ENCODE measurements around the gene MYEF2. TPM values are rescaled to one million over a fixed set of nuclear protein-coding genes. Genes with fewer than 3 reads are reported as not detected.

MYEF2 gene, protein sequence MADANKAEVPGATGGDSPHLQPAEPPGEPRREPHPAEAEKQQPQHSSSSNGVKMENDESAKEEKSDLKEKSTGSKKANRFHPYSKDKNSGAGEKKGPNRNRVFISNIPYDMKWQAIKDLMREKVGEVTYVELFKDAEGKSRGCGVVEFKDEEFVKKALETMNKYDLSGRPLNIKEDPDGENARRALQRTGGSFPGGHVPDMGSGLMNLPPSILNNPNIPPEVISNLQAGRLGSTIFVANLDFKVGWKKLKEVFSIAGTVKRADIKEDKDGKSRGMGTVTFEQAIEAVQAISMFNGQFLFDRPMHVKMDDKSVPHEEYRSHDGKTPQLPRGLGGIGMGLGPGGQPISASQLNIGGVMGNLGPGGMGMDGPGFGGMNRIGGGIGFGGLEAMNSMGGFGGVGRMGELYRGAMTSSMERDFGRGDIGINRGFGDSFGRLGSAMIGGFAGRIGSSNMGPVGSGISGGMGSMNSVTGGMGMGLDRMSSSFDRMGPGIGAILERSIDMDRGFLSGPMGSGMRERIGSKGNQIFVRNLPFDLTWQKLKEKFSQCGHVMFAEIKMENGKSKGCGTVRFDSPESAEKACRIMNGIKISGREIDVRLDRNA
- 28.8 TPM for polyA plus RNA-seq
- long read RNA-seq, donor 1: 0 reads
- long read RNA-seq, donor 2, partial matches to known transcripts: 0 of 3 reads
- long read RNA-seq, donor 2, other reads (novel, unspliced or antisense): 0 of 3 reads
- long read RNA-seq, donor 3: 0 reads
- long read RNA-seq, donor 4, full-length matches to known transcripts: 1 of 1 reads
- long read RNA-seq, donor 4, partial matches to known transcripts: 0 of 1 reads
- long read RNA-seq, donor 4, other reads (novel, unspliced or antisense): 0 of 1 reads
- long read RNA-seq, donor 5: 0 reads
- long read RNA-seq, donor 6: 0 reads
- long read RNA-seq, donor 7, full-length matches to known transcripts: 1 of 1 reads
- long read RNA-seq, donor 7, partial matches to known transcripts: 0 of 1 reads
- long read RNA-seq, donor 7, other reads (novel, unspliced or antisense): 0 of 1 reads
- long read RNA-seq, donor 8, full-length matches to known transcripts: 1 of 1 reads
- long read RNA-seq, donor 8, partial matches to known transcripts: 0 of 1 reads
- long read RNA-seq, donor 8, other reads (novel, unspliced or antisense): 0 of 1 reads
- long read RNA-seq, donor 9, full-length matches to known transcripts: 1 of 1 reads
- long read RNA-seq, donor 9, partial matches to known transcripts: 0 of 1 reads
- long read RNA-seq, donor 9, other reads (novel, unspliced or antisense): 0 of 1 reads
- long read RNA-seq, donor 10, full-length matches to known transcripts: 2 of 2 reads
- long read RNA-seq, donor 10, partial matches to known transcripts: 0 of 2 reads
- long read RNA-seq, donor 10, other reads (novel, unspliced or antisense): 0 of 2 reads
- long read RNA-seq, donor 11: 0 reads

DNA sequence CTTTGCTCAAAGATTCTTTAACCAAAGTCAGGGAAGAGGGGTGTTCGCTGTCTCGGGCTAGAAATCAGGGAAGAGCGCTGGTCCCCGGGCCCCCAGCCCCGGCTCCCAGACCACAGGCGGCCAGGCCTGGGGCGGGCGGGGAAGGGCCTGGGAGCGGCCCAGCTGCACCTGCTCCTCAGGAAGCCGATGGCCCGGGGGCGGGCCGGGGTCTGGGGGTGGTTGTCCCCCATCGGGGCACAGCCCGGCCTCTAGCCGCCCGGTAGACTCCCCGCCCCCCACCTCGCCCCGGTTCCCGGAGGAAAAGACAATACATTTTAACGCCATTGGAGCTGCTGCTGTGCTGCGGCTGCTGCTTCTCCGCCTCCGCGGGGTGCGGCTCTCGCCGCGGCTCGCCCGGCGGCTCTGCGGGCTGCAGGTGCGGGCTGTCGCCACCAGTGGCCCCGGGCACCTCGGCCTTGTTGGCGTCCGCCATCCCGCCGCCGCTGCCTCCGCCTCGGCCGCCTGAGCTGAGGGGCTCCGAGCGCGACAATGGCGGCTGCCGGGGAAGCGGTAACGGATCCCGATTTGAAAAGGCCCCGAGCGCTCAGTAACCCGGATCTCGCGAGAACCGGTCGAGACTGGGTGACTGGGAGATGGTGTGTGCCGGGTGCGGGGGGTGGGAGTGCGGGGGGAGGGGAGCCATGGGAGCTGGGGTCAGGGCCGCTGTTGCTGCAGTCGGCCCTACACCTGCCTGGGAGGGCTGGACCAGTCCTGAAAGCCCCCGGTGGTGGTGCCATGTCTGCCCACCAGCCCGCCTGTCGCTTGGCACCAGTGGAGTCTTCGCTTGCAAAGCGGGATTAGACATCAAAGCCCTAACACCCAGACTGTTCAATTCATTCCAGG, at the start of gene MYEF2:
Gene MYEF2, minus strand, starts transcription at position 530 of the 882 bp plus-strand sequence. Its CDS starts 58 bp downstream, at position 472.
- Histone ChIP-seq H3K27me3 (ENCODE audit: control insufficient read depth, insufficient read depth, low read length) (peaks cover 8% of the 10 kb centered on the region), H3K36me3 (ENCODE audit: control insufficient read depth, insufficient read depth, low read length) (no peaks in the 10 kb centered on the region), H3K27ac (ENCODE audit: low read length) (peak within 1 kb of the TSS; percentile 58), H3K9me3 (ENCODE audit: control insufficient read depth, low read depth, low read length) (no peaks in the 10 kb centered on the region), H3K4me3 (ENCODE audit: low read length) (peak within 1 kb of the TSS; percentile 54), H3K4me1 (ENCODE audit: control insufficient read depth, insufficient read depth, low read length) (no peaks in the 10 kb centered on the region)
- no CpG with 5 or more reads among the region's 71 CpGs for WGBS (ENCODE audit: insufficient coverage, low lambda C conversion rate)
- peak; percentile 42 to 82 for DNase-seq

GRCh38 chr15:48225771-48226170, 47.7 kb upstream of the MYEF2 start:
- Histone ChIP-seq H3K36me3 (ENCODE audit: control insufficient read depth, insufficient read depth, low read length) (no peaks in the 10 kb centered on the region), H3K4me3 (ENCODE audit: low read length) (no peak overlapping the region), H3K27me3 (ENCODE audit: control insufficient read depth, insufficient read depth, low read length) (peaks cover 3% of the 10 kb centered on the region), H3K9me3 (ENCODE audit: control insufficient read depth, low read depth, low read length) (no peaks in the 10 kb centered on the region), H3K4me1 (ENCODE audit: control insufficient read depth, insufficient read depth, low read length) (no peaks in the 10 kb centered on the region), H3K27ac (ENCODE audit: low read length) (no peak overlapping the region)
- no peak for DNase-seq
- no CpG with 5 or more reads among the region's 3 CpGs for WGBS (ENCODE audit: insufficient coverage, low lambda C conversion rate)

GRCh38 chr15:48222627-48223026, 44.5 kb upstream of the MYEF2 start:
- Histone ChIP-seq H3K27ac (ENCODE audit: low read length) (no peak overlapping the region), H3K4me3 (ENCODE audit: low read length) (no peak overlapping the region), H3K9me3 (ENCODE audit: control insufficient read depth, low read depth, low read length) (no peaks in the 10 kb centered on the region), H3K4me1 (ENCODE audit: control insufficient read depth, insufficient read depth, low read length) (no peaks in the 10 kb centered on the region), H3K27me3 (ENCODE audit: control insufficient read depth, insufficient read depth, low read length) (peaks cover 3% of the 10 kb centered on the region), H3K36me3 (ENCODE audit: control insufficient read depth, insufficient read depth, low read length) (no peaks in the 10 kb centered on the region)
- no peak for DNase-seq
- WGBS (ENCODE audit: insufficient coverage, low lambda C conversion rate): no CpG with 5 or more reads among the region's 1 CpG

- no peaks in the 10 kb centered on the region for H3K9me3 ChIP-seq (ENCODE audit: control insufficient read depth, low read depth, low read length)
- H3K4me3 ChIP-seq (ENCODE audit: low read length): no peak overlapping the region
- H3K36me3 ChIP-seq (ENCODE audit: control insufficient read depth, insufficient read depth, low read length): no peaks in the 10 kb centered on the region
- H3K27me3 ChIP-seq (ENCODE audit: control insufficient read depth, insufficient read depth, low read length): peaks cover 3% of the 10 kb centered on the region
- no peak for DNase-seq
- H3K27ac ChIP-seq (ENCODE audit: low read length): no peak overlapping the region
- H3K4me1 ChIP-seq (ENCODE audit: control insufficient read depth, insufficient read depth, low read length): no peaks in the 10 kb centered on the region
- 83% methylated on average over 1 of the region's 4 CpGs for WGBS (ENCODE audit: insufficient coverage, low lambda C conversion rate)
Measured at GRCh38 chr15:48221885-48222284, 43.8 kb upstream of the MYEF2 start.

GRCh38 chr15:48221261-48221660, 43.2 kb upstream of the MYEF2 start:
- H3K27ac ChIP-seq (ENCODE audit: low read length): no peak overlapping the region
- DNase-seq: no peak
- H3K36me3 ChIP-seq (ENCODE audit: control insufficient read depth, insufficient read depth, low read length): no peaks in the 10 kb centered on the region
- H3K27me3 ChIP-seq (ENCODE audit: control insufficient read depth, insufficient read depth, low read length): peaks cover 3% of the 10 kb centered on the region
- no peaks in the 10 kb centered on the region for H3K9me3 ChIP-seq (ENCODE audit: control insufficient read depth, low read depth, low read length)
- no CpG with 5 or more reads among the region's 1 CpG for WGBS (ENCODE audit: insufficient coverage, low lambda C conversion rate)
- H3K4me3 ChIP-seq (ENCODE audit: low read length): no peak overlapping the region
- H3K4me1 ChIP-seq (ENCODE audit: control insufficient read depth, insufficient read depth, low read length): no peaks in the 10 kb centered on the region

- Histone ChIP-seq H3K36me3 (ENCODE audit: control insufficient read depth, insufficient read depth, low read length) (no peaks in the 10 kb centered on the region), H3K27ac (ENCODE audit: low read length) (no peak within 1 kb of the TSS), H3K4me1 (ENCODE audit: control insufficient read depth, insufficient read depth, low read length) (no peaks in the 10 kb centered on the region), H3K4me3 (ENCODE audit: low read length) (no peak within 1 kb of the TSS), H3K9me3 (ENCODE audit: control insufficient read depth, low read depth, low read length) (no peaks in the 10 kb centered on the region), H3K27me3 (ENCODE audit: control insufficient read depth, insufficient read depth, low read length) (peaks cover 2% of the 10 kb centered on the region)
- 91% methylated on average over 1 of the region's 1 CpG for WGBS (ENCODE audit: insufficient coverage, low lambda C conversion rate)
- no peak for DNase-seq
Measured at GRCh38 chr15:48205981-48206380, 27.9 kb upstream of the MYEF2 start, which contains the start of gene SLC12A1. Gene SLC12A1, plus strand, starts transcription at chr15:48206302. Its CDS starts 1,418 bp downstream, at chr15:48207720.

DNA sequence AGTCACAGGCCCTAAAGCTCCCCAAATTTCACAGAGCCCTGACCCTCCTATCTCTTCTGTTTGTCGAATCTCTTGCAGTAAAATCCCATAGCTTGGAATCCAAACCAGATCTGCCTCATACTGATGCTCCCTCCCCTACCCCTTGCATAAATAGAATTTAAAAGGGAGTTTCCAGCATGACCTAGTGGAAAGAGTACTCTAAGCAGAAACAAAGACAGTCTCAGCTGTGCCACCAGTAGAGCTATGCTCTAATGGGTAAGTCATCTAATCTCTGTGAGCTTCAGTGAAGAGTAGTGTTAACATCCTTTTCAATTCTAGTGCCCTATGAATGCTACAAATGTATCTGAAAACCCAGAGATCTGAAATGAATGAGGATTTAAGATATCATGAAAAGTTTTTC, 24.0 kb upstream of the MYEF2 start:
- H3K36me3 ChIP-seq (ENCODE audit: control insufficient read depth, insufficient read depth, low read length): no peaks in the 10 kb centered on the region
- DNase-seq: no peak
- H3K4me3 ChIP-seq (ENCODE audit: low read length): no peak overlapping the region
- no peaks in the 10 kb centered on the region for H3K9me3 ChIP-seq (ENCODE audit: control insufficient read depth, low read depth, low read length)
- no CpG with 5 or more reads among the region's 1 CpG for WGBS (ENCODE audit: insufficient coverage, low lambda C conversion rate)
- no peak overlapping the region for H3K27ac ChIP-seq (ENCODE audit: low read length)
- H3K4me1 ChIP-seq (ENCODE audit: control insufficient read depth, insufficient read depth, low read length): no peaks in the 10 kb centered on the region
- peaks cover 2% of the 10 kb centered on the region for H3K27me3 ChIP-seq (ENCODE audit: control insufficient read depth, insufficient read depth, low read length)

DNA sequence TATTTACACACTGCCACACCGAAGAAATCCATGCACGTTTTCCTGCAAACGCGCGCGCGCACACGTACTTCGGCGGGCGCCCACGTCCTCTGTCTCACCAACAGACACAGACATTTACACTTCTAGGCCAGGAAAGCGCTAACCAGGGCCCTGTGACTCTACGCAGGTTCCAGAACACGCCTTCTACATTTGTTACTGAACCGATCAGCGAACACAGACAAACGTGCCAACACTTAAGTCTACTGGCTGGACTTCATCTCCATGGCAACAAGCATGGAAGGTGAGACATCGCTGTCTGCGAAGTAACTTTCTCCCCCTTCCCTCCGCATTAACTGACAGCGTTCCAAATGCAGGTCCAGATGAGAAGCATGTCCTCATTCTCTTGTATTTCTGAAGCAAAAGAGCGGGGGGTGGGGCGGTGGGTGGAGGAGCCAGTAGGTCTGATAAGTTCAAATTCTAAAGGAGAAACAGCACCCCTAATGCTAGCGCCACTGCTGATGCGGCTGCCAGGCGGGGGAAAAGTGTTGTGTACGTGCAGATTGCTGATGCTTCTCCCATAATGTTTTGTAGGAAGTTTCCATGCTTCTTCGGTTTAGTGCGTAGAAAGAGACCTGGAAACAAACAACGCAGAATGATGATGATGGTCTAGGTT, 13.6 kb upstream of the MYEF2 start, which contains the start of gene CTXN2:
Gene CTXN2, plus strand, starts transcription at position 92 of the 652 bp plus-strand sequence. CDS start 9,636 bp downstream, outside the sequence.
- Histone ChIP-seq H3K9me3 (ENCODE audit: control insufficient read depth, low read depth, low read length) (no peaks in the 10 kb centered on the region), H3K4me3 (ENCODE audit: low read length) (peak within 1 kb of the TSS; percentile 24), H3K27ac (ENCODE audit: low read length) (peak within 1 kb of the TSS; percentile 20), H3K36me3 (ENCODE audit: control insufficient read depth, insufficient read depth, low read length) (no peaks in the 10 kb centered on the region), H3K4me1 (ENCODE audit: control insufficient read depth, insufficient read depth, low read length) (no peaks in the 10 kb centered on the region), H3K27me3 (ENCODE audit: control insufficient read depth, insufficient read depth, low read length) (peaks cover 12% of the 10 kb centered on the region)
- peak; percentile 1 to 18 for DNase-seq
- WGBS (ENCODE audit: insufficient coverage, low lambda C conversion rate): no CpG with 5 or more reads among the region's 31 CpGs
